ENCODE measurements around the gene ERV3-1. TPM values are rescaled to one million over a fixed set of nuclear protein-coding genes. Genes with fewer than 3 reads are reported as not detected.
"Not testable (repeated sequence)": the region's sequence is repeated elsewhere in the genome, so short reads cannot be mapped to it uniquely, and the experiment has no call there.

Gene ERV3-1
- total RNA-seq, 1 donor from 2014 or later: 11.3 TPM

DNA sequence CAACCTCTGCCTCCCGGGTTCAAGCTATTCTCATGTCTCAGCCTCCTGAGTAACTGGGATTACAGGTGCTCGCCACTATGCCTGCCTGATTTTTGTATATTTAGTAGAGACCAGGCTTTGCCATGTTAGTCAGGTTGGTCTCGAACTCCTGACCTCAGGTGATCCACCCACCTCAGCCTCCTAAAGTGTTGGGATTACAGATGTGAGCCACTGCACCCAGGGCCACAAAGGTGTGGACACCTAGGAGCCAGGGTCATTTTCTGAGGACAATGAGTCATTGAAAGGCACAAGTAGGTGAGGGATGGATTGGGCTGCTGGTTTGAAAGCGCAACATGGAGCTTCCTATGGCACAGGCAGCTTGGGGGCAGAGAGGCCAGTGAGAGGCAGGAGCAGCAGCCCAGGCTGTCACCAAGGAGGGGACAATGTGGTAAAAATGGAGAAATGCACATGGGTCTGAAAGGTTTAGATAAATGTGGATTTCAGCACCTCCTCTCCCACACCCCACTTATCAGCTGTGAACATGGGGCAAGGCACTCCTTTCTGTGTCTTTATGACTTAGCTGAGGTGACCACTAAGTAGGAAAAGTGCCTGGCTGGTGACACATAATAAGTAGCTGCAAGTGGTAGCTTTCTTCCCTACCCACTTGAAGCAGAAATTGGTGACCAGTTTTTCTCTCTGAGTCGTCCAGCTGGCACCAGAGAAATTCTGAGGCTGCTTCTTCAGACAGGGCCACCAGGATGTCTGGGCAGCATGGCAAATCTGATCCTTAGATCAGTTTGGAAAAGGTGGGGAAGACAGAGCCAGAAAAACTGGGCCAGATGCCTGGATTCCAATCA, 61.6 kb downstream of the ERV3-1 start:
- DNase-seq (ENCODE audit: low read depth, low spot score): not testable (repeated sequence)

Other genes with a start within 250 kb of the ERV3-1 start
- gene ZNF138, start 212.3 kb downstream of the ERV3-1 start, total RNA-seq: 3.5 and 4.8 TPM in 2 replicates
- 3.3 and 5.6 TPM in 2 replicates for gene ZNF273, start 103.4 kb downstream of the ERV3-1 start, total RNA-seq
- gene ZNF117, start 15.7 kb downstream of the ERV3-1 start, total RNA-seq: 3.4 and 7.1 TPM in 2 replicates

Measured in pulmonary artery endothelial cell (primary cell).